Measurements from ENCODE around the gene POLR2E. TPM values are rescaled to one million over a fixed set of nuclear protein-coding genes. Genes with fewer than 3 reads are reported as not detected.
"Not testable (repeated sequence)": the region's sequence is repeated elsewhere in the genome, so short reads cannot be mapped to it uniquely, and the experiment has no call there.

POLR2E gene
- polyA plus RNA-seq, 1 experiment = 292 TPM

DNA sequence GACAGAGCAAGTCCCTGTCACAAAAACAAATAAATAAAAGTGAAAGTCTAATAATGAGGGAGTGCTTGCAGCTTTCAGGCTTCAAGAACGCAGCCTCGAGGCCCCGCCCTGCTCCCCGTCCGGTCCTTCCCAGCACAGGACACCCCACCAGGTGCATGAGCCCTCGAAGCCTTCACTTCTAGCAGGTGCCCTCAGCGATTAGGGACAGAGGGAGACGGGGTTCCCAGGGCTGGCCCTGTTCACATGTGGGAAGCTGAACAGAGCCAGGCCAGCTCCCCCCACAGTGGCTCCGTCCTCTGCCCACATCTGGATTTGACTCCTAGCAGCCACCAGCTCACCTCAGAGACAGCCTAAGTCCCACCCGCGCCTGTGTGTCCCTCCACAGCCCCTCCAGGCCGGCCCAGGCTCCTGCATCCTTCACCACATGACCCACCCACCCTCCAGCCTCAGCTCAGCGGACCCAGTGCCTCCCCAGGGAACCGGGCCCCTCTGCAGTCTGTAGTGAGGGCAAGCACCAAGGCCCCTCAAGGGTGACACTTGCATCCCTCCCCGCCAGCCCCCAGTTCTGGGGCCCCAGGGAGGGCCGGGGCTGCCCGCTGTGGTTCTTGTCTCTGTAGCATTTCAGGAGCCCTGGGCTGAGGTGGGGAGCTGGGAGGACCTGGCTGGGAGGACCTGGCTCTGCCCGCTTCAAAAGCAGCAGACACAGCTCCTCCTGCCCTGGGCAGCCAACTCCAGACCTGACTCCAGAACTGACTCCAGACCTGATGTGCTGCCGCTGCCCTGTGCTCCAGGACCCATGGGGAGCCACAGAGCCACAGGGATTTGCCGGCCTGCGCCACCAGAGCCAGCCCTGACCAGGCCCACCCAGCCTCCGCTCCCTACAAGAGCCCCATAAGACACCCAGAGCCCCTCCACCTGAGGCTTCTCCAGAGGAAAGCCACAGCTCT is 35.9 kb upstream of the POLR2E start:
- DNase-seq (ENCODE audit: low read depth) = no peak
- Histone ChIP-seq H3K4me3 (ENCODE audit: low read depth, low read length) (peak overlapping the region; percentile 88), H3K36me3 (ENCODE audit: control insufficient read depth, insufficient read depth, low read length) (peaks cover 33% of the 10 kb centered on the region), H3K27me3 (ENCODE audit: control insufficient read depth, insufficient read depth, low read length) (no peaks in the 10 kb centered on the region)
- TF ChIP-seq, protein P1, sequence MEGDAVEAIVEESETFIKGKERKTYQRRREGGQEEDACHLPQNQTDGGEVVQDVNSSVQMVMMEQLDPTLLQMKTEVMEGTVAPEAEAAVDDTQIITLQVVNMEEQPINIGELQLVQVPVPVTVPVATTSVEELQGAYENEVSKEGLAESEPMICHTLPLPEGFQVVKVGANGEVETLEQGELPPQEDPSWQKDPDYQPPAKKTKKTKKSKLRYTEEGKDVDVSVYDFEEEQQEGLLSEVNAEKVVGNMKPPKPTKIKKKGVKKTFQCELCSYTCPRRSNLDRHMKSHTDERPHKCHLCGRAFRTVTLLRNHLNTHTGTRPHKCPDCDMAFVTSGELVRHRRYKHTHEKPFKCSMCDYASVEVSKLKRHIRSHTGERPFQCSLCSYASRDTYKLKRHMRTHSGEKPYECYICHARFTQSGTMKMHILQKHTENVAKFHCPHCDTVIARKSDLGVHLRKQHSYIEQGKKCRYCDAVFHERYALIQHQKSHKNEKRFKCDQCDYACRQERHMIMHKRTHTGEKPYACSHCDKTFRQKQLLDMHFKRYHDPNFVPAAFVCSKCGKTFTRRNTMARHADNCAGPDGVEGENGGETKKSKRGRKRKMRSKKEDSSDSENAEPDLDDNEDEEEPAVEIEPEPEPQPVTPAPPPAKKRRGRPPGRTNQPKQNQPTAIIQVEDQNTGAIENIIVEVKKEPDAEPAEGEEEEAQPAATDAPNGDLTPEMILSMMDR (IDR thresholded peaks at IDR 0.05; ENCODE audit: insufficient read depth, low read depth, low read length) = no peak
- CTCF ChIA-PET = interaction anchor here (0.7 to 1.9 kb wide), 6 partner anchors 11 to 129 kb away, joined by 3 to 13 read pairs (median 6); no protein-coding TSS in a partner anchor
- POLR2A ChIA-PET = no interaction called here

DNA sequence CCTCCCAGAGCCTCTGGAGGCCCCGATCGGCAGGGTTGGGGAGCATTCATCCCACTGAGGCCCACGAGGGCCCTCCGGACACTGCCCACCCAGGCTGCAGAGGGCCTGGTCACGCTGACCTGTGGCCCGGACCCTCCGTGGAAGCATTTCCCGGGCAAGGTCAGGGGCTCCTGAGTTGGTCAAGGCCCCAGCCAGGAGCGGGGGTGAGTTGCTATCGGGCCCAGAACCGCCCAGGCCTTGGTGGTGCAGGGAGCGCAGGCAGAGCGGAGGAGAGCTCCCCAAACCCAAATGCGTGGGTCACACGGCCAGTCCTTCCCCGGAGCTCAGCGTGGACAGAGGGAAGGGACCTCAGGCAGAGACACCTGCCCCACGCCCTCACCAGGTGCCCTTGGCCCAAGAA is 34.4 kb upstream of the POLR2E start:
- TF ChIP-seq, protein P1 (IDR thresholded peaks at IDR 0.05; ENCODE audit: insufficient read depth, low read depth, low read length) = no peak
- H3K4me3 ChIP-seq (ENCODE audit: low read depth, low read length) = no peak overlapping the region
- ChIA-PET CTCF (interaction anchor here (0.8 to 1.2 kb wide), 4 partner anchors 10 to 65 kb away, joined by 3 read pairs; no protein-coding TSS in a partner anchor), POLR2A (no interaction called here)
- H3K36me3 ChIP-seq (ENCODE audit: control insufficient read depth, insufficient read depth, low read length) = peaks cover 39% of the 10 kb centered on the region
- no peak for DNase-seq (ENCODE audit: low read depth)
- H3K27me3 ChIP-seq (ENCODE audit: control insufficient read depth, insufficient read depth, low read length) = no peaks in the 10 kb centered on the region

DNA sequence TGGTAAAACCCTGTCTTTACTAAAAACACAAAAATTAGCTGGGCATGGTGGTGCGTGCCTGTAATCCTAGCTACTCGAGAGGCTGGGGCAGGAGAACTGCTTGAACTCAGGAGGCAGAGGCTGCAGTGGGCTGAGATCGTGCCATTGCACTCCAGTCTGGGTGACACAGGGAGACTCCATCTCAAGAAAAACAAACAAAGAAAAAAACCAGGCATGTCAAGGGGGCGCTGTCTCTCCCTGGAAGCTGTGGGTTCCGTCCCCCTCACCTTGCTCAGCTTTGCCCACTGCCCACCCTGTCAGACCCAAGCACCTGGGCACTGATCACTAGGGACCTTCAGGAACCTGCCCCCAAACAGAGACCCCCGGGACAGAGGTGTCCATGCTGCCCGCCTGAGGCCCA is 33.9 kb upstream of the POLR2E start:
- H3K27me3 ChIP-seq (ENCODE audit: control insufficient read depth, insufficient read depth, low read length); DNase-seq (ENCODE audit: low read depth); POLR2A ChIA-PET; H3K4me3 ChIP-seq (ENCODE audit: low read depth, low read length): not testable (repeated sequence)
- TF ChIP-seq, protein P1 (IDR thresholded peaks at IDR 0.05; ENCODE audit: insufficient read depth, low read depth, low read length) = 0 out of 2 replicates have a peak, but pooled peaks have one; percentile 4
- H3K36me3 ChIP-seq (ENCODE audit: control insufficient read depth, insufficient read depth, low read length) = peaks cover 43% of the 10 kb centered on the region
- CTCF ChIA-PET = interaction anchor here (0.8 to 1.2 kb wide), 3 partner anchors 10 to 66 kb away, joined by 3 read pairs; no protein-coding TSS in a partner anchor

DNA sequence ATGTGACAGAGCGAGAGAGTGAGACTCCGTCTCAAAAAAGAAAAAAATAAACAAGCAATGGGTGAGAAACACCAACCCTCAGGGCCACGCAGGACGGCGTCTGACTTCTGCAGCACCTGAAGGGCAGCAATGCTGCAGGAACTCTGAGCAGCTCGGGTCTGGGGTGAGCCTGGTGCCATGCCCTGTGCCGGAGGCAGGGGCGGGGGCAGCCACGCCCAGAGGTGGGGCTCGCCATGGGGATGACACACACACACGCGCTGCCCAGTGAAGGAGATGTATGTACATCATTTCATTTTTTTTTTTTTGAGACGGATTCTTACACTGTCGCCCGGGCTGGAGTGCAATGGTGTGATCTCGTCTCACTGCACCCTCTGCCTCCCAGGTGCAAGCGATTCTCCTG is 32.9 kb upstream of the POLR2E start:
- no peak overlapping the region for H3K4me3 ChIP-seq (ENCODE audit: low read depth, low read length)
- CTCF ChIA-PET = interaction anchor here (1.2 to 2.9 kb wide), 2 partner anchors 9 to 15 kb away, joined by 3 to 8 read pairs; no protein-coding TSS in a partner anchor
- no peaks in the 10 kb centered on the region for H3K27me3 ChIP-seq (ENCODE audit: control insufficient read depth, insufficient read depth, low read length)
- DNase-seq (ENCODE audit: low read depth) = no peak
- POLR2A ChIA-PET = no interaction called here
- TF ChIP-seq, protein P1 (IDR thresholded peaks at IDR 0.05; ENCODE audit: insufficient read depth, low read depth, low read length) = no peak
- peaks cover 45% of the 10 kb centered on the region for H3K36me3 ChIP-seq (ENCODE audit: control insufficient read depth, insufficient read depth, low read length)

DNA sequence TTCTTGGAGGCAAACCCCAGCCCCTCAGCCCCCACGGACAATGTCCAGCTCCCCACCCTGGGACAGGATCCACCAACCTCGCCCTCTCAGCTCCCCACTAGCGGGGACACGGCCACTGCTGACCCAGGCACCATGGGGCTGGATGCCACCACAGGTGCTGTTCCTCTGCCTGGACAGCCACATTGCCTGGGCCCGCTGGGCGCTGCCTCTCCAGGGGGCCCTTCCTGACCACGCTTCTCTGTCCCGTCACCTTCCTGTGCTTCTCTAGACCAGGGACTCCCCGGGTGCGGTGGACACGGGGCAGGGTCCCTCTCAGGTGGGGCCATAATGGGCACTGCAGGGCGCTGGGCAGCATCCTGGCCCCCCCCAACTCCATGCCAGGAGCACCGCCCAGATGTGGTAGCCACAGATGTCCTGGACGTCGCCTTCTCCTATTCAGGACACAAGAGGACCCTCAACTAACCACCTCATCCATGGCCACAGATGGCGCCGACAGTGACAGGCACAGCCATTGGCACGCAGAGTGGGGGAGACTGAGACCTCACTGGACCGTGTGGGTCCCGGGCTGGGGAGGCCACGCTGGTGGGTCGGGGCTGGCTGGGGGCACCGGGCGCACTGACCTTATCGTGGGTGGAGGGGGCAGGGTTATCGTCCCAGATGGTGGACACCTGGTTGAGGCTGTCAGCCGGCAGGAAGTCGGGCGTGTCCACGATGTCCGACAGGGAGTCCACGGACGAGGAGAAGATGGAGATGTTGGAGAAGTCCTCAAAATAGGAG is 32.0 kb upstream of the POLR2E start:
- peaks cover 51% of the 10 kb centered on the region for H3K36me3 ChIP-seq (ENCODE audit: control insufficient read depth, insufficient read depth, low read length)
- no peak overlapping the region for H3K4me3 ChIP-seq (ENCODE audit: low read depth, low read length)
- TF ChIP-seq, protein P1 (IDR thresholded peaks at IDR 0.05; ENCODE audit: insufficient read depth, low read depth, low read length) = no peak
- DNase-seq (ENCODE audit: low read depth) = no peak
- no peaks in the 10 kb centered on the region for H3K27me3 ChIP-seq (ENCODE audit: control insufficient read depth, insufficient read depth, low read length)
- CTCF ChIA-PET = interaction anchor here (2.9 kb wide), 1 partner anchor 14 kb away, joined by 8 read pairs; no protein-coding TSS in a partner anchor
- POLR2A ChIA-PET = no interaction called here
